Measurements from ENCODE around the gene EEIG1. TPM values are rescaled to one million over a fixed set of nuclear protein-coding genes. Genes with fewer than 3 reads are reported as not detected.

EEIG1 gene
- total RNA-seq, 2 donors from 2014 or later: 72.2 to 95.9 TPM

GRCh38 chr9:127971357-127972235, 9.2 kb downstream of the EEIG1 start:
- H3K9ac ChIP-seq (ENCODE audit: low read depth in 2 of 2, low read length in 2 of 2): peak overlapping the region; percentile 40 to 65
- TF ChIP-seq, protein P1, sequence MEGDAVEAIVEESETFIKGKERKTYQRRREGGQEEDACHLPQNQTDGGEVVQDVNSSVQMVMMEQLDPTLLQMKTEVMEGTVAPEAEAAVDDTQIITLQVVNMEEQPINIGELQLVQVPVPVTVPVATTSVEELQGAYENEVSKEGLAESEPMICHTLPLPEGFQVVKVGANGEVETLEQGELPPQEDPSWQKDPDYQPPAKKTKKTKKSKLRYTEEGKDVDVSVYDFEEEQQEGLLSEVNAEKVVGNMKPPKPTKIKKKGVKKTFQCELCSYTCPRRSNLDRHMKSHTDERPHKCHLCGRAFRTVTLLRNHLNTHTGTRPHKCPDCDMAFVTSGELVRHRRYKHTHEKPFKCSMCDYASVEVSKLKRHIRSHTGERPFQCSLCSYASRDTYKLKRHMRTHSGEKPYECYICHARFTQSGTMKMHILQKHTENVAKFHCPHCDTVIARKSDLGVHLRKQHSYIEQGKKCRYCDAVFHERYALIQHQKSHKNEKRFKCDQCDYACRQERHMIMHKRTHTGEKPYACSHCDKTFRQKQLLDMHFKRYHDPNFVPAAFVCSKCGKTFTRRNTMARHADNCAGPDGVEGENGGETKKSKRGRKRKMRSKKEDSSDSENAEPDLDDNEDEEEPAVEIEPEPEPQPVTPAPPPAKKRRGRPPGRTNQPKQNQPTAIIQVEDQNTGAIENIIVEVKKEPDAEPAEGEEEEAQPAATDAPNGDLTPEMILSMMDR (IDR thresholded peaks at IDR 0.05): no peak
- no peak overlapping the region for H3K4me3 ChIP-seq
- intact Hi-C loops (cut with DNase I): no loop called here
- H3K4me1 ChIP-seq: peaks cover 71% of the 10 kb centered on the region
- H3K36me3 ChIP-seq: no peaks in the 10 kb centered on the region
- peak overlapping the region; percentile 96 for H3K27ac ChIP-seq
- H3K27me3 ChIP-seq: no peaks in the 10 kb centered on the region
- DNase-seq: peak; percentile 39
- no peaks in the 10 kb centered on the region for H3K9me3 ChIP-seq

- Histone ChIP-seq H3K36me3 (no peaks in the 10 kb centered on the region), H3K9me3 (no peaks in the 10 kb centered on the region), H3K9ac (ENCODE audit: low read depth in 2 of 2, low read length in 2 of 2) (peak overlapping the region; percentile 48 to 58), H3K4me3 (no peak overlapping the region), H3K27me3 (no peaks in the 10 kb centered on the region), H3K27ac (peak overlapping the region; percentile 96), H3K4me1 (peaks cover 72% of the 10 kb centered on the region)
- intact Hi-C loops (cut with DNase I): no loop called here
- TF ChIP-seq, protein P1 (IDR thresholded peaks at IDR 0.05): no peak
- no peak for DNase-seq
These were observed 10.1 kb downstream of the EEIG1 start for GRCh38 chr9:127970401-127971313.

DNA sequence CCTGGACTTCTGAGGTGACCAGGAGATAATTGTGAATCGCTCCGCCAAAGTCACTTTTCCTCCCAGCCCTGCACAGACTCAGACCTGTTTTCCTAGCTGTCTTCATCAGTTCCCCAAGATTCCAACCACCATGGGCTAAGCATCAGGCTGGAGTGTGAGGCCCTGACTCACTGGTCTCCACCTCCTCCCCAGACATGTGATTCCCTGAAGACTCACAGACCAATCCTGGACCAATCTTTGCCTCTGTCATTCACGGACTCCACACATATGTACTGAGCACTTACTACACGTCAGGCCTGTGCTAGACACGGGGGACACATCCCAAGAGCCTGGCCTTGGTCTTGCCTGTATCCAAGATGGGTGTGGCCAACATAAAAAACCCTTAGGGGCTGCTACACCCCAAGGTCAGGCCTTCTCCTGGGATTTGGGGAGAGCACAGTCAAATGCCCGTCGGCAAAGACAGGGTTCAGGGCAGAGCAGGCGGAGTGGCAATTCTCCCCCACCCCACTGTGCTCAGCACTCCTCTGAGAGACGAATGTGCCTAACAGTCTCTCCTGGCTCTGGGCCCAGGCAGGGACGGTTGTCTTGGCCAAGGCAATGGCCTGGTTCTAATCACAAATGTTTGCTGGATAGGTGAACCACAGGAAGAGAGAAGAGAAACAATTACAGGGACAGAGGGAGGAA, 11.9 kb downstream of the EEIG1 start:
- peak overlapping the region in 1 of 2 donors; percentile 59 for H3K9ac ChIP-seq (ENCODE audit: low read depth in 2 of 2, low read length in 2 of 2)
- no peaks in the 10 kb centered on the region for H3K9me3 ChIP-seq
- intact Hi-C loops (cut with DNase I): no loop called here
- peak overlapping the region; percentile 96 for H3K27ac ChIP-seq
- DNase-seq: peak; percentile 71
- H3K27me3 ChIP-seq: no peaks in the 10 kb centered on the region
- peaks cover 73% of the 10 kb centered on the region for H3K4me1 ChIP-seq
- no peak overlapping the region for H3K4me3 ChIP-seq
- TF ChIP-seq, protein P1 (IDR thresholded peaks at IDR 0.05): no peak
- no peaks in the 10 kb centered on the region for H3K36me3 ChIP-seq

DNA sequence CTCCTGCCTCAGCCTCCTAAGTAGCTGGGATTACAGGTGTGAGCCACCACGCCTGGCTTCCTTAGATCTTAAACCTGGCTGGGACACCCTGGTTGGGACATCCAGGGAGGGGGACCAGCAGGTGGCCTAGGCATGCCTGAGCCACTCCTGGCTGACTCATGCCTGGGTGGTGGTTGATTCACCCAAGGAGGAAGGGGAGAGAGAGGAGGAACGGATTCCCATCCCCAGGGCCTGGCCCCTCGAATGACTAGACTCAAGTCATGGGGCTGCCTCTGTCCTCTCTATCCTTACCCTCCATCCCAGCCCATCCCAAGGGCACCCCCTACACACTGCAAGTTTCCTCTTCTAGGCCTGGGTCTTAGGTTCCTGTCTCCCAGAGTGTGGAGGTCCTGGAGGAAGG, 12.7 kb downstream of the EEIG1 start:
- no peaks in the 10 kb centered on the region for H3K9me3 ChIP-seq
- peak; percentile 77 for DNase-seq
- H3K4me1 ChIP-seq: peaks cover 72% of the 10 kb centered on the region
- intact Hi-C loops (cut with DNase I): no loop called here
- peak overlapping the region in 1 of 2 donors; percentile 80 for H3K9ac ChIP-seq (ENCODE audit: low read depth in 2 of 2, low read length in 2 of 2)
- peak overlapping the region; percentile 96 for H3K27ac ChIP-seq
- H3K4me3 ChIP-seq: no peak overlapping the region
- no peaks in the 10 kb centered on the region for H3K27me3 ChIP-seq
- TF ChIP-seq, protein P1 (IDR thresholded peaks at IDR 0.05): no peak
- H3K36me3 ChIP-seq: no peaks in the 10 kb centered on the region
